ENCODE results near the gene RAB24.
"Not testable (repeated sequence)": the region's sequence is repeated elsewhere in the genome, so short reads cannot be mapped to it uniquely, and the experiment has no call there.

Gene RAB24

GRCh38 chr5:177347699-177348098, 44.2 kb upstream of the RAB24 start:
- no peak overlapping the region for H3K4me3 ChIP-seq (ENCODE audit: low read depth, low read length)
- TF ChIP-seq, protein P1, sequence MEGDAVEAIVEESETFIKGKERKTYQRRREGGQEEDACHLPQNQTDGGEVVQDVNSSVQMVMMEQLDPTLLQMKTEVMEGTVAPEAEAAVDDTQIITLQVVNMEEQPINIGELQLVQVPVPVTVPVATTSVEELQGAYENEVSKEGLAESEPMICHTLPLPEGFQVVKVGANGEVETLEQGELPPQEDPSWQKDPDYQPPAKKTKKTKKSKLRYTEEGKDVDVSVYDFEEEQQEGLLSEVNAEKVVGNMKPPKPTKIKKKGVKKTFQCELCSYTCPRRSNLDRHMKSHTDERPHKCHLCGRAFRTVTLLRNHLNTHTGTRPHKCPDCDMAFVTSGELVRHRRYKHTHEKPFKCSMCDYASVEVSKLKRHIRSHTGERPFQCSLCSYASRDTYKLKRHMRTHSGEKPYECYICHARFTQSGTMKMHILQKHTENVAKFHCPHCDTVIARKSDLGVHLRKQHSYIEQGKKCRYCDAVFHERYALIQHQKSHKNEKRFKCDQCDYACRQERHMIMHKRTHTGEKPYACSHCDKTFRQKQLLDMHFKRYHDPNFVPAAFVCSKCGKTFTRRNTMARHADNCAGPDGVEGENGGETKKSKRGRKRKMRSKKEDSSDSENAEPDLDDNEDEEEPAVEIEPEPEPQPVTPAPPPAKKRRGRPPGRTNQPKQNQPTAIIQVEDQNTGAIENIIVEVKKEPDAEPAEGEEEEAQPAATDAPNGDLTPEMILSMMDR (IDR thresholded peaks at IDR 0.05; ENCODE audit: borderline replicate concordance, insufficient read depth, low read depth, low read length): no peak

GRCh38 chr5:177346820-177347219, 43.3 kb upstream of the RAB24 start:
- TF ChIP-seq, protein P1 (IDR thresholded peaks at IDR 0.05; ENCODE audit: borderline replicate concordance, insufficient read depth, low read depth, low read length): no peak
- no peak overlapping the region for H3K4me3 ChIP-seq (ENCODE audit: low read depth, low read length)

- H3K4me3 ChIP-seq (ENCODE audit: low read depth, low read length): no peak overlapping the region
- TF ChIP-seq, protein P1 (IDR thresholded peaks at IDR 0.05; ENCODE audit: borderline replicate concordance, insufficient read depth, low read depth, low read length): no peak
Measured at GRCh38 chr5:177344891-177345290, 41.4 kb upstream of the RAB24 start.

- TF ChIP-seq, protein P1 (IDR thresholded peaks at IDR 0.05; ENCODE audit: borderline replicate concordance, insufficient read depth, low read depth, low read length): no peak
- H3K4me3 ChIP-seq (ENCODE audit: low read depth, low read length): no peak overlapping the region
Measured at GRCh38 chr5:177343777-177344176, 40.3 kb upstream of the RAB24 start.

DNA sequence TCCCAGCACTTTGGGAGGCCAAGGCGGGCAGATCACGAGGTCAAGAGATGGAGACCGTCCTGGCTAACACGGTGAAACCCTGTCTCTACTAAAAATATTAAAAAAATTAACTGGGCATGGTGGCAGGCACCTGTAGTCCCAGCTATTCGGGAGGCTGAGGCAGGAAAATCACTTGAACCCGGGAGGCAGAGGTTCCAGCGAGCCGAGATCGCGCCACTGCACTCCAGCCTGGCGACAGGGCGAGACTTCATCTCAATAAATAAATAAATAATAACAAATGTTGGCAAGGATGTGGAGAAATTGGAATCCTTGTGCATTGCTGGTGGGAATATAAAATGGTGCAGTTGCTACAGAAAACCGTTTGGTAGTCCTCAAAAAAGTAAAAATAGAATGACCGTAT, 39.5 kb upstream of the RAB24 start:
- H3K4me3 ChIP-seq (ENCODE audit: low read depth, low read length): not testable (repeated sequence)

GRCh38 chr5:177339107-177339638, 35.7 kb upstream of the RAB24 start:
- H3K4me3 ChIP-seq (ENCODE audit: low read depth, low read length): no peak overlapping the region
- TF ChIP-seq, protein P1 (IDR thresholded peaks at IDR 0.05; ENCODE audit: borderline replicate concordance, insufficient read depth, low read depth, low read length): no peak

- TF ChIP-seq, protein P1 (IDR thresholded peaks at IDR 0.05; ENCODE audit: borderline replicate concordance, insufficient read depth, low read depth, low read length): no peak
- H3K4me3 ChIP-seq (ENCODE audit: low read depth, low read length): no peak overlapping the region
Measured at GRCh38 chr5:177338251-177339106, 35.0 kb upstream of the RAB24 start.

Measured in GM12875 (cell line).